Esophagus muscularis mucosa (tissue), 3 donors: ENCODE results near the gene TIPRL.

ENCODE experiments used
- POLR2A ChIP-seq: fragments of 450-650 bp; IDR thresholded peaks from one replicate; pipeline ENCODE4 v1.6.1; 2017; ENCODE audit warnings: antibody characterized with exemption, moderate library complexity, mild to moderate bottlenecking, low read depth
- TF ChIP-seq, protein P1 (sequence below), 3 experiments: fragments of 200-600 bp in 2 of 3; fragments of 450-650 bp in 1 of 3; sonication (generic) in 2 of 3; IDR thresholded peaks; one replicate each; pipeline ENCODE4 v1.5.1; 2017 to 2019; ENCODE audit warnings: antibody characterized with exemption in 3 of 3, mild to moderate bottlenecking in 2 of 3, moderate library complexity in 1 of 3

DNA sequence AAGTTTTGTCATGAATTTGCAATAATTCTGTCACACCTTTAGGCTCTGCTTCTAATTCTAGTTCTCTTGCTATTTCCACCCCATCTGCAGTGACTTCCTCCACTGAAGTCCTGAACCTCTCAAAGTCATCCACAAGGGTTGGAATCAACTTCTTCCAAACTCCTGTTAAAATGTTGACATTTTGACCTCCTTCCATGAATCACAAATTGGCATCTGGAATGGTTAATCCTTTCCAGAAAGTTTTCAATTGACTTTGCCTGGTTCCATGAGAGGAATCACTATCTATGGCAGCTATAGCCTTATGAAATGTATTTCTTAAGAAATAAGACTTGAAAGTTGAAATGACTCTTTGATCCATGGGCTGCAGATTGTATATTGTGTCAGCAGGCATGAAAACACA is 27.3 kb downstream of the TIPRL start:
- no peak for TF ChIP-seq POLR2A
- TF ChIP-seq, protein P1, sequence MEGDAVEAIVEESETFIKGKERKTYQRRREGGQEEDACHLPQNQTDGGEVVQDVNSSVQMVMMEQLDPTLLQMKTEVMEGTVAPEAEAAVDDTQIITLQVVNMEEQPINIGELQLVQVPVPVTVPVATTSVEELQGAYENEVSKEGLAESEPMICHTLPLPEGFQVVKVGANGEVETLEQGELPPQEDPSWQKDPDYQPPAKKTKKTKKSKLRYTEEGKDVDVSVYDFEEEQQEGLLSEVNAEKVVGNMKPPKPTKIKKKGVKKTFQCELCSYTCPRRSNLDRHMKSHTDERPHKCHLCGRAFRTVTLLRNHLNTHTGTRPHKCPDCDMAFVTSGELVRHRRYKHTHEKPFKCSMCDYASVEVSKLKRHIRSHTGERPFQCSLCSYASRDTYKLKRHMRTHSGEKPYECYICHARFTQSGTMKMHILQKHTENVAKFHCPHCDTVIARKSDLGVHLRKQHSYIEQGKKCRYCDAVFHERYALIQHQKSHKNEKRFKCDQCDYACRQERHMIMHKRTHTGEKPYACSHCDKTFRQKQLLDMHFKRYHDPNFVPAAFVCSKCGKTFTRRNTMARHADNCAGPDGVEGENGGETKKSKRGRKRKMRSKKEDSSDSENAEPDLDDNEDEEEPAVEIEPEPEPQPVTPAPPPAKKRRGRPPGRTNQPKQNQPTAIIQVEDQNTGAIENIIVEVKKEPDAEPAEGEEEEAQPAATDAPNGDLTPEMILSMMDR (IDR thresholded peaks at IDR 0.05) = no peak
